GM21390 (cell line): Measurements from ENCODE around the gene AGPAT4.

Source experiments
- ATAC-seq: cut with Tn5 transposase; IDR thresholded peaks from one replicate; pipeline ENCODE4 v1.9.1; 2021; ENCODE audit not compliant: unreplicated experiment

Gene AGPAT4

DNA sequence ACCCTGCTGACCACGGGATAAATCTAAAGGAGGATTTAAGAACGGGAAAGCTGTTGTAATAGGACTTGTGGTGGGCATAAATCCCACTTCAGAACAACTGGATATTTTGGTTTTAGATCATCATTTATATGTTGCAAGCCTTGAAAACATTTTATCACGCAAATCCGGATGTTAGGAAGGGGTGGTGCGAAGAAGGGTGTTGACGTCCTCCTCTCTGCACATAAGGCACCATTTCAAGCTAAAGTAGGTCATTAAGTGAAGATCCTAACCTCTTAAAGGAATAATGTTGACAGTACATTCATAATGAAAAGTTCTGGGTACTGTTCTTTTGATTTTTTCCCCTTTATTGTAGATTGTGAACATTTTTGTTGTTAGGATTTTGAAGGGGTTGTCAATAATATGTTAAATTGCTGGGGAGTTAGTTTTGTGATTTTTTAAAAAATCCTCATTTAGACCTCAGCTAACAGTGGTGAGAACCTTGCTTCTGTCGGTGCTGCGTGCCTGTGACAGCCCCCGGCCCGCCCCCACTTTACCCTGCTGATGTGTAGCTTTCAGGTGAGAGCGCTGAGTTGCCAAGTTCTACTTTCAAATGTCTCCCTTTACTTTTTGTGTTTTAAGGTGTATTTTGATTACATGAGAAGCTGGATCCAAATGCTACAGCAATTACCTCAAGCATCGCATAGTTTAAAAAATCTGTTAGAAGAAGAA lies 193.4 kb downstream of the AGPAT4 start:
- ATAC-seq: no peak
